CD4-positive, alpha-beta T cell treated with Interleukin-15 for 4 hours (primary cell): ENCODE measurements around the gene ESR2.
"Not testable (repeated sequence)": the region's sequence is repeated elsewhere in the genome, so short reads cannot be mapped to it uniquely, and the experiment has no call there.

Source experiments
- DNase-seq: peaks from one replicate; pipeline ENCODE4 v3.0.0-alpha.2; 2020; ENCODE audit warnings: low spot score

ESR2 gene

GRCh38 chr14:64081174-64081746 is 212.9 kb downstream of the ESR2 start:
- no peak for DNase-seq

- DNase-seq: no peak
Observed at GRCh38 chr14:64080452-64080851, 213.7 kb downstream of the ESR2 start.

GRCh38 chr14:64075613-64076005 is 218.6 kb downstream of the ESR2 start:
- no peak for DNase-seq

GRCh38 chr14:64074961-64075612 is 219.1 kb downstream of the ESR2 start:
- DNase-seq: no peak

- no peak for DNase-seq
Observed at GRCh38 chr14:64069634-64070359, 224.4 kb downstream of the ESR2 start.

GRCh38 chr14:64064447-64064846 is 229.7 kb downstream of the ESR2 start:
- DNase-seq: no peak

- no peak for DNase-seq
Observed at GRCh38 chr14:64062381-64063115, 231.6 kb downstream of the ESR2 start.

GRCh38 chr14:64061706-64062105 is 232.5 kb downstream of the ESR2 start:
- no peak for DNase-seq

- no peak for DNase-seq
Observed at GRCh38 chr14:64061115-64061514, 233.1 kb downstream of the ESR2 start.

- DNase-seq: no peak
Observed at GRCh38 chr14:64060648-64061096, 233.5 kb downstream of the ESR2 start.

- DNase-seq: no peak
Observed at GRCh38 chr14:64060199-64060545, 234.0 kb downstream of the ESR2 start.

GRCh38 chr14:64059454-64060198 is 234.5 kb downstream of the ESR2 start:
- DNase-seq: no peak

GRCh38 chr14:64053694-64054669 is 240.2 kb downstream of the ESR2 start:
- DNase-seq: no peak

GRCh38 chr14:64049616-64050381 is 244.4 kb downstream of the ESR2 start:
- DNase-seq: no peak

- no peak for DNase-seq
Observed at GRCh38 chr14:64045091-64045490, 249.1 kb downstream of the ESR2 start.

GRCh38 chr14:64043296-64043695 is 250.9 kb downstream of the ESR2 start:
- not testable (repeated sequence) for DNase-seq

GRCh38 chr14:64040044-64040443 is 254.1 kb downstream of the ESR2 start:
- no peak for DNase-seq

- DNase-seq: peak; percentile 7
Observed at GRCh38 chr14:64038841-64039542, 255.2 kb downstream of the ESR2 start.
